HEK293 (cell line): ENCODE data around the gene SRRD.

Experiments used
- CTCF ChIA-PET: fragments of 350-600 bp; formaldehyde crosslinking; extraction: SDS; loops from one replicate; lab custom pipeline; 2021; ENCODE audit warnings: antibody characterized with exemption; lab: Yijun Ruan, JAX
- POLR2A ChIA-PET: fragments of 300-600 bp; formaldehyde crosslinking; extraction: SDS; loops from one replicate; lab custom pipeline; 2020; ENCODE audit warnings: antibody characterized with exemption, inconsistent platforms; lab: Yijun Ruan, JAX
- H3K27ac ChIP-seq: fragments of 200-500 bp; sonication (Bioruptor generic); 2 replicates; pipeline ENCODE4 v1.5.1; 2014; ENCODE audit warnings: low read depth, low read length, control low read depth, inconsistent platforms; ENCODE audit errors: extremely low read depth
- H3K36me3 ChIP-seq, 2 experiments: fragments of 200-500 bp in 1 of 2; sonication (Bioruptor generic) in 1 of 2; 1 replicate in 1 of 2; 2 replicates in 1 of 2; pipeline ENCODE4 v1.5.1; 2014 to 2017; ENCODE audit warnings: inconsistent platforms in 2 of 2, low read length in 2 of 2; ENCODE audit not compliant: control insufficient read depth in 2 of 2, insufficient read depth in 1 of 2
- H3K4me1 ChIP-seq: fragments of 200-500 bp; sonication (Bioruptor generic); 2 replicates; pipeline ENCODE4 v1.5.1; 2014; ENCODE audit warnings: mild to moderate bottlenecking, low read length, inconsistent platforms; ENCODE audit not compliant: control insufficient read depth, insufficient read depth
- H3K4me3 ChIP-seq: 2 replicates; pipeline ENCODE4 v1.5.1; 2011; ENCODE audit warnings: low read depth, mild to moderate bottlenecking, control low read depth, low read length, moderate library complexity
- H3K9me3 ChIP-seq: fragments of 200-500 bp; sonication (Bioruptor generic); 2 replicates; pipeline ENCODE4 v1.5.1; 2014; ENCODE audit warnings: low read depth, low read length, inconsistent platforms; ENCODE audit not compliant: control insufficient read depth, insufficient read depth
- EGR2 ChIP-seq: fragments of 450-650 bp; formaldehyde crosslinking; IDR thresholded peaks from 2 replicates; pipeline ENCODE4 v1.5.1; 2016; ENCODE audit warnings: low read depth, missing biosample characterization, missing genetic modification characterization
- HOXD13 ChIP-seq: sonication (generic); formaldehyde crosslinking; IDR thresholded peaks from 2 replicates; pipeline ENCODE4 v1.8.0; 2022; ENCODE audit warnings: missing genetic modification reagents, borderline replicate concordance
- MYNN ChIP-seq: fragments of 450-650 bp; formaldehyde crosslinking; IDR thresholded peaks from 2 replicates; pipeline ENCODE4 v1.5.1; 2016; ENCODE audit warnings: missing biosample characterization, missing genetic modification characterization, borderline replicate concordance
- PRDM1 ChIP-seq: fragments of 450-650 bp; formaldehyde crosslinking; IDR thresholded peaks from 2 replicates; pipeline ENCODE4; 2016; ENCODE audit warnings: missing biosample characterization, missing genetic modification characterization
- SCRT1 ChIP-seq: fragments of 450-650 bp; formaldehyde crosslinking; IDR thresholded peaks from 2 replicates; pipeline ENCODE4 v1.5.1; 2016; ENCODE audit warnings: missing biosample characterization, missing genetic modification characterization, borderline replicate concordance
- TCF7L2 ChIP-seq: IDR thresholded peaks from 2 replicates; pipeline ENCODE4 v1.6.1; 2011; ENCODE audit warnings: low read depth, mild to moderate bottlenecking, inconsistent platforms, low read length, moderate library complexity, borderline replicate concordance
- YY2 ChIP-seq: fragments of 450-650 bp; formaldehyde crosslinking; IDR thresholded peaks from 2 replicates; pipeline ENCODE4 v1.5.1; 2016; ENCODE audit warnings: missing biosample characterization, missing genetic modification characterization
- ZBTB7A ChIP-seq: fragments of 450-650 bp; formaldehyde crosslinking; IDR thresholded peaks from 2 replicates; pipeline ENCODE4 v1.5.1; 2016; ENCODE audit warnings: low read depth, missing biosample characterization, missing genetic modification characterization
- ZEB2 ChIP-seq: fragments of 450-650 bp; formaldehyde crosslinking; IDR thresholded peaks from 2 replicates; pipeline ENCODE4 v1.5.1; 2016; ENCODE audit warnings: missing biosample characterization, missing genetic modification characterization
- ZNF175 ChIP-seq: fragments of 450-650 bp; formaldehyde crosslinking; IDR thresholded peaks from 2 replicates; pipeline ENCODE4 v1.5.1; 2016; ENCODE audit warnings: missing biosample characterization, missing genetic modification characterization
- ZNF324 ChIP-seq: fragments of 450-650 bp; formaldehyde crosslinking; IDR thresholded peaks from 2 replicates; pipeline ENCODE4 v1.5.1; 2016; ENCODE audit warnings: missing biosample characterization, missing genetic modification characterization
- ZNF350 ChIP-seq: fragments of 450-650 bp; formaldehyde crosslinking; IDR thresholded peaks from 2 replicates; pipeline ENCODE4 v1.5.0; 2017; ENCODE audit warnings: missing biosample characterization, mild to moderate bottlenecking, missing genetic modification characterization
- ZNF510 ChIP-seq: fragments of 450-650 bp; formaldehyde crosslinking; IDR thresholded peaks from 2 replicates; pipeline ENCODE4 v1.5.1; 2018; ENCODE audit warnings: mild to moderate bottlenecking, missing genetic modification characterization, missing biosample characterization; ENCODE audit not compliant: insufficient replicate concordance
- ZNF558 ChIP-seq: fragments of 450-650 bp; formaldehyde crosslinking; IDR thresholded peaks from 2 replicates; pipeline ENCODE4 v1.5.1; 2016; ENCODE audit warnings: missing biosample characterization, missing genetic modification characterization
- ZNF585B ChIP-seq: fragments of 450-650 bp; formaldehyde crosslinking; IDR thresholded peaks from 2 replicates; pipeline ENCODE4 v1.5.1; 2016; ENCODE audit warnings: missing biosample characterization, missing genetic modification characterization
- ZNF600 ChIP-seq: fragments of 450-650 bp; formaldehyde crosslinking; IDR thresholded peaks from 2 replicates; pipeline ENCODE4 v1.5.1; 2016; ENCODE audit warnings: missing biosample characterization, missing genetic modification characterization
- ZNF654 ChIP-seq: fragments of 450-650 bp; formaldehyde crosslinking; IDR thresholded peaks from 2 replicates; pipeline ENCODE4 v1.5.1; 2016; ENCODE audit warnings: low read depth, missing biosample characterization, missing genetic modification characterization
- ZNF677 ChIP-seq: fragments of 450-650 bp; IDR thresholded peaks from 2 replicates; pipeline ENCODE4 v1.5.0; 2018; ENCODE audit warnings: missing biosample characterization, mild to moderate bottlenecking, missing genetic modification characterization, moderate library complexity
- ZNF701 ChIP-seq: fragments of 450-650 bp; formaldehyde crosslinking; IDR thresholded peaks from 2 replicates; pipeline ENCODE4 v1.5.1; 2016; ENCODE audit warnings: missing biosample characterization, missing genetic modification characterization
- ZNF785 ChIP-seq: fragments of 450-650 bp; formaldehyde crosslinking; IDR thresholded peaks from 2 replicates; pipeline ENCODE4 v1.5.1; 2016; ENCODE audit warnings: missing biosample characterization, missing genetic modification characterization
- ZSCAN5A ChIP-seq: fragments of 450-650 bp; formaldehyde crosslinking; IDR thresholded peaks from 2 replicates; pipeline ENCODE4 v1.5.1; 2016; ENCODE audit warnings: missing biosample characterization, missing genetic modification characterization
- TF ChIP-seq, protein P1 (sequence below): fragments of 450-650 bp; formaldehyde crosslinking; IDR thresholded peaks from 2 replicates; pipeline ENCODE4 v1.5.1; 2016; ENCODE audit warnings: missing biosample characterization, missing genetic modification characterization
- TF ChIP-seq, protein P2 (sequence below): fragments of 450-650 bp; formaldehyde crosslinking; IDR thresholded peaks from 2 replicates; pipeline ENCODE4 v1.5.1; 2016; ENCODE audit warnings: missing biosample characterization, missing genetic modification characterization
- TF ChIP-seq, protein P3 (sequence below): fragments of 450-650 bp; formaldehyde crosslinking; IDR thresholded peaks from 2 replicates; pipeline ENCODE4 v1.5.1; 2016; ENCODE audit warnings: missing biosample characterization, missing genetic modification characterization
- TF ChIP-seq, protein P4 (sequence below): IDR thresholded peaks from 2 replicates; pipeline ENCODE4 v1.6.1; 2011; ENCODE audit warnings: mild to moderate bottlenecking, low read depth, low read length, borderline replicate concordance

SRRD gene

DNA sequence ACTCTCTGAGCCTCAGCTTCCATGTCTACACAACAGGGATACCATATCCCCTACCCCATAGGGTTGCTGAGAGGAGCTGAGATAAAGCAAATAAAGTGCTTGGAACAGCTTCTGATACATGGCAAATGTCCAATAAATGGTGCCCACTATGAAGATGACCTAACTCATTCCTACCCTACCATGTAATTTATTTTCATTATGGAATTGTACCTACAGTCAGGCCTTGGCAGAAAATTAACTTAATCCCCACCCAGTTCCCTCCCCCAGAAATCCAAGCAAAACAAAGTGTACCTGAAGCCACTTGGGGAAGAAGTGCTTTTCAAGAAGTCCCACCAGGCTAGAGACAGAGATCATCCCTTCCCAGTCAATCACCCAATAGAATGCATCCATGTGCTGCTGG, 10.8 kb downstream of the SRRD start:
- ChIA-PET CTCF (interaction anchor here (0.5 to 1.5 kb wide), 3 partner anchors 16 to 127 kb away, joined by 3 to 4 read pairs (median 3); no protein-coding TSS in a partner anchor), POLR2A (interaction anchor here (0.7 to 3.4 kb wide), 3 partner anchors 11 to 1740 kb away, joined by 4 to 23 read pairs (median 6); partner anchors contain the start of genes HPS4, SRRD and TFIP11)
- Histone ChIP-seq H3K4me3 (no peak overlapping the region), H3K36me3 (peaks cover 40 to 90% of the 10 kb centered on the region in 2 experiments), H3K4me1 (no peaks in the 10 kb centered on the region), H3K27ac (no peak overlapping the region), H3K9me3 (no peaks in the 10 kb centered on the region)
- TF ChIP-seq ZNF701 (no peak), ZNF350 (tag by site-specific recombination) (no peak), YY2 (tag by site-specific recombination) (no peak), ZNF677 (tag by site-specific recombination) (no peak), ZNF510 (tag by site-specific recombination) (no peak), TCF7L2 (no peak), MYNN (tag by site-specific recombination) (no peak), ZNF654 (tag by site-specific recombination) (no peak), ZNF785 (tag by site-specific recombination) (no peak), ZNF558 (no peak)
- TF ChIP-seq, protein P1, sequence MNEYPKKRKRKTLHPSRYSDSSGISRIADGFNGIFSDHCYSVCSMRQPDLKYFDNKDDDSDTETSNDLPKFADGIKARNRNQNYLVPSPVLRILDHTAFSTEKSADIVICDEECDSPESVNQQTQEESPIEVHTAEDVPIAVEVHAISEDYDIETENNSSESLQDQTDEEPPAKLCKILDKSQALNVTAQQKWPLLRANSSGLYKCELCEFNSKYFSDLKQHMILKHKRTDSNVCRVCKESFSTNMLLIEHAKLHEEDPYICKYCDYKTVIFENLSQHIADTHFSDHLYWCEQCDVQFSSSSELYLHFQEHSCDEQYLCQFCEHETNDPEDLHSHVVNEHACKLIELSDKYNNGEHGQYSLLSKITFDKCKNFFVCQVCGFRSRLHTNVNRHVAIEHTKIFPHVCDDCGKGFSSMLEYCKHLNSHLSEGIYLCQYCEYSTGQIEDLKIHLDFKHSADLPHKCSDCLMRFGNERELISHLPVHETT = no peak
- TF ChIP-seq, protein P2, sequence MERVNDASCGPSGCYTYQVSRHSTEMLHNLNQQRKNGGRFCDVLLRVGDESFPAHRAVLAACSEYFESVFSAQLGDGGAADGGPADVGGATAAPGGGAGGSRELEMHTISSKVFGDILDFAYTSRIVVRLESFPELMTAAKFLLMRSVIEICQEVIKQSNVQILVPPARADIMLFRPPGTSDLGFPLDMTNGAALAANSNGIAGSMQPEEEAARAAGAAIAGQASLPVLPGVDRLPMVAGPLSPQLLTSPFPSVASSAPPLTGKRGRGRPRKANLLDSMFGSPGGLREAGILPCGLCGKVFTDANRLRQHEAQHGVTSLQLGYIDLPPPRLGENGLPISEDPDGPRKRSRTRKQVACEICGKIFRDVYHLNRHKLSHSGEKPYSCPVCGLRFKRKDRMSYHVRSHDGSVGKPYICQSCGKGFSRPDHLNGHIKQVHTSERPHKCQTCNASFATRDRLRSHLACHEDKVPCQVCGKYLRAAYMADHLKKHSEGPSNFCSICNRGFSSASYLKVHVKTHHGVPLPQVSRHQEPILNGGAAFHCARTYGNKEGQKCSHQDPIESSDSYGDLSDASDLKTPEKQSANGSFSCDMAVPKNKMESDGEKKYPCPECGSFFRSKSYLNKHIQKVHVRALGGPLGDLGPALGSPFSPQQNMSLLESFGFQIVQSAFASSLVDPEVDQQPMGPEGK (tag by site-specific recombination) = no peak

- Histone ChIP-seq H3K4me1 (no peaks in the 10 kb centered on the region), H3K9me3 (no peaks in the 10 kb centered on the region), H3K4me3 (no peak overlapping the region), H3K27ac (no peak overlapping the region), H3K36me3 (peaks cover 39 to 87% of the 10 kb centered on the region in 2 experiments)
- ChIA-PET POLR2A (interaction anchor here (0.8 to 1.0 kb wide), 2 partner anchors 13 to 16 kb away, joined by 3 read pairs; partner anchors contain the start of genes HPS4, SRRD and TFIP11), CTCF (no interaction called here)
- TF ChIP-seq, protein P3, sequence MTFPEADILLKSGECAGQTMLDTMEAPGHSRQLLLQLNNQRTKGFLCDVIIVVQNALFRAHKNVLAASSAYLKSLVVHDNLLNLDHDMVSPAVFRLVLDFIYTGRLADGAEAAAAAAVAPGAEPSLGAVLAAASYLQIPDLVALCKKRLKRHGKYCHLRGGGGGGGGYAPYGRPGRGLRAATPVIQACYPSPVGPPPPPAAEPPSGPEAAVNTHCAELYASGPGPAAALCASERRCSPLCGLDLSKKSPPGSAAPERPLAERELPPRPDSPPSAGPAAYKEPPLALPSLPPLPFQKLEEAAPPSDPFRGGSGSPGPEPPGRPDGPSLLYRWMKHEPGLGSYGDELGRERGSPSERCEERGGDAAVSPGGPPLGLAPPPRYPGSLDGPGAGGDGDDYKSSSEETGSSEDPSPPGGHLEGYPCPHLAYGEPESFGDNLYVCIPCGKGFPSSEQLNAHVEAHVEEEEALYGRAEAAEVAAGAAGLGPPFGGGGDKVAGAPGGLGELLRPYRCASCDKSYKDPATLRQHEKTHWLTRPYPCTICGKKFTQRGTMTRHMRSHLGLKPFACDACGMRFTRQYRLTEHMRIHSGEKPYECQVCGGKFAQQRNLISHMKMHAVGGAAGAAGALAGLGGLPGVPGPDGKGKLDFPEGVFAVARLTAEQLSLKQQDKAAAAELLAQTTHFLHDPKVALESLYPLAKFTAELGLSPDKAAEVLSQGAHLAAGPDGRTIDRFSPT (tag by site-specific recombination) = no peak
- TF ChIP-seq, protein P4, sequence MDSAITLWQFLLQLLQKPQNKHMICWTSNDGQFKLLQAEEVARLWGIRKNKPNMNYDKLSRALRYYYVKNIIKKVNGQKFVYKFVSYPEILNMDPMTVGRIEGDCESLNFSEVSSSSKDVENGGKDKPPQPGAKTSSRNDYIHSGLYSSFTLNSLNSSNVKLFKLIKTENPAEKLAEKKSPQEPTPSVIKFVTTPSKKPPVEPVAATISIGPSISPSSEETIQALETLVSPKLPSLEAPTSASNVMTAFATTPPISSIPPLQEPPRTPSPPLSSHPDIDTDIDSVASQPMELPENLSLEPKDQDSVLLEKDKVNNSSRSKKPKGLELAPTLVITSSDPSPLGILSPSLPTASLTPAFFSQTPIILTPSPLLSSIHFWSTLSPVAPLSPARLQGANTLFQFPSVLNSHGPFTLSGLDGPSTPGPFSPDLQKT = no peak
- no peak for TF ChIP-seq ZSCAN5A
- no peak for TF ChIP-seq EGR2 (tag by site-specific recombination)
- TF ChIP-seq ZEB2 (tag by site-specific recombination) = no peak
- no peak for TF ChIP-seq ZNF324 (tag by site-specific recombination)
- TF ChIP-seq, protein P2 (tag by site-specific recombination) = no peak
- no peak for TF ChIP-seq ZNF585B
- TF ChIP-seq PRDM1 (tag by site-specific recombination) = no peak
- no peak for TF ChIP-seq ZNF654 (tag by site-specific recombination)
- no peak for TF ChIP-seq SCRT1 (tag by site-specific recombination)
- no peak for TF ChIP-seq ZNF175 (tag by site-specific recombination)
- TF ChIP-seq ZBTB7A (tag by site-specific recombination) = no peak
- TF ChIP-seq ZNF600 (tag by site-specific recombination) = no peak
- no peak for TF ChIP-seq ZNF510 (tag by site-specific recombination)
- TF ChIP-seq HOXD13 = no peak
These were observed 12.8 kb downstream of the SRRD start for GRCh38 chr22:26496456-26496855.
